ENCODE data around the gene COL4A2.

The COL4A2 gene

GRCh38 chr13:110266431-110266809, 40.7 kb upstream of the COL4A2 start:
- H3K4me3 ChIP-seq (ENCODE audit: control insufficient read depth, low read depth, low read length): no peak overlapping the region
- DNase-seq (ENCODE audit: low read depth): no peak
- TF ChIP-seq CTCF (IDR thresholded peaks at IDR 0.05; ENCODE audit: control insufficient read depth, insufficient read depth, low read depth, low read length, missing control alignments): no peak

GRCh38 chr13:110266983-110267382, 40.1 kb upstream of the COL4A2 start:
- no peak for TF ChIP-seq CTCF (IDR thresholded peaks at IDR 0.05; ENCODE audit: control insufficient read depth, insufficient read depth, low read depth, low read length, missing control alignments)
- no peak overlapping the region for H3K4me3 ChIP-seq (ENCODE audit: control insufficient read depth, low read depth, low read length)
- no peak for DNase-seq (ENCODE audit: low read depth)

GRCh38 chr13:110268061-110268460, 39.0 kb upstream of the COL4A2 start:
- TF ChIP-seq CTCF (IDR thresholded peaks at IDR 0.05; ENCODE audit: control insufficient read depth, insufficient read depth, low read depth, low read length, missing control alignments): no peak
- H3K4me3 ChIP-seq (ENCODE audit: control insufficient read depth, low read depth, low read length): no peak overlapping the region
- no peak for DNase-seq (ENCODE audit: low read depth)

GRCh38 chr13:110268576-110269185, 38.4 kb upstream of the COL4A2 start:
- no peak for DNase-seq (ENCODE audit: low read depth)
- H3K4me3 ChIP-seq (ENCODE audit: control insufficient read depth, low read depth, low read length): no peak overlapping the region
- TF ChIP-seq CTCF (IDR thresholded peaks at IDR 0.05; ENCODE audit: control insufficient read depth, insufficient read depth, low read depth, low read length, missing control alignments): no peak

GRCh38 chr13:110269509-110270185, 37.4 kb upstream of the COL4A2 start:
- H3K4me3 ChIP-seq (ENCODE audit: control insufficient read depth, low read depth, low read length): no peak overlapping the region
- no peak for TF ChIP-seq CTCF (IDR thresholded peaks at IDR 0.05; ENCODE audit: control insufficient read depth, insufficient read depth, low read depth, low read length, missing control alignments)
- DNase-seq (ENCODE audit: low read depth): no peak

GRCh38 chr13:110270507-110270906, 36.6 kb upstream of the COL4A2 start:
- no peak overlapping the region for H3K4me3 ChIP-seq (ENCODE audit: control insufficient read depth, low read depth, low read length)
- no peak for DNase-seq (ENCODE audit: low read depth)
- TF ChIP-seq CTCF (IDR thresholded peaks at IDR 0.05; ENCODE audit: control insufficient read depth, insufficient read depth, low read depth, low read length, missing control alignments): no peak

All from AG09309 (cell line).